SK-N-SH (cell line): ENCODE results near the gene OGDH. TPM values are rescaled to one million over a fixed set of nuclear protein-coding genes. Genes with fewer than 3 reads are reported as not detected.

Source experiments
- CTCF ChIA-PET: fragments of 300-600, 350-600 bp; formaldehyde crosslinking; extraction: SDS; loops from one replicate; lab custom pipeline; 2021; lab: Yijun Ruan, JAX
- POLR2A ChIA-PET: fragments of 350-600 bp; sonication (Branson Sonifier 250); formaldehyde crosslinking; extraction: SDS; loops from one replicate; lab custom pipeline; 2020; ENCODE audit warnings: antibody characterized with exemption, inconsistent platforms; lab: Yijun Ruan, JAX
- DNase-seq: peaks from one replicate; pipeline ENCODE4 v3.0.0; 2012
- H2AFZ ChIP-seq: fragments of 200-600 bp; sonication (generic); 2 replicates; pipeline ENCODE4 v1.8.1; 2016; ENCODE audit warnings: antibody characterized with exemption, mild to moderate bottlenecking, low read depth
- H3F3A ChIP-seq: fragments of 200-600 bp; sonication (generic); replicated peaks from 2 replicates; pipeline ENCODE3; 2016; ENCODE audit warnings: antibody characterized with exemption, mild to moderate bottlenecking; ENCODE audit not compliant: insufficient read depth
- H3K27ac ChIP-seq, 2 experiments: fragments of 200-500 bp in 1 of 2; fragments of 200-600 bp in 1 of 2; sonication (Bioruptor generic) in 1 of 2; sonication (generic), shearing (Covaris generic) in 1 of 2; 2 replicates each; pipeline versions ENCODE4 v1.5.1 to v1.6.1; 2014 to 2016; ENCODE audit warnings: low read depth in 2 of 2, inconsistent platforms in 1 of 2, low read length in 1 of 2, mild to moderate bottlenecking in 1 of 2, mixed read lengths in 1 of 2
- H3K27me3 ChIP-seq: fragments of 200-600 bp; sonication (generic), shearing (Covaris generic); 2 replicates; pipeline ENCODE4 v1.6.1; 2016; ENCODE audit warnings: mixed run types; ENCODE audit not compliant: insufficient read depth
- H3K36me3 ChIP-seq, 2 experiments: fragments of 200-500 bp in 1 of 2; fragments of 200-600 bp in 1 of 2; sonication (Bioruptor generic) in 1 of 2; sonication (generic) in 1 of 2; replicated peaks in 1 of 2; 2 replicates each; pipeline versions ENCODE3 to v1.5.1; 2014 to 2016; ENCODE audit warnings: low read length in 1 of 2, mild to moderate bottlenecking in 1 of 2; ENCODE audit not compliant: insufficient read depth in 2 of 2, control insufficient read depth in 1 of 2
- H3K4me1 ChIP-seq, 2 experiments: fragments of 200-500 bp in 1 of 2; fragments of 200-600 bp in 1 of 2; sonication (Bioruptor generic) in 1 of 2; sonication (generic), shearing (Covaris generic) in 1 of 2; 2 replicates each; pipeline versions ENCODE4 v1.5.1 to v1.6.1; 2014 to 2016; ENCODE audit warnings: low read depth in 1 of 2, low read length in 1 of 2, mixed run types in 1 of 2; ENCODE audit not compliant: insufficient read depth in 2 of 2, control insufficient read depth in 1 of 2
- H3K4me2 ChIP-seq: fragments of 200-600 bp; sonication (generic), shearing (Covaris generic); 2 replicates; pipeline ENCODE4 v1.6.1; 2017; ENCODE audit warnings: mixed run types
- H3K4me3 ChIP-seq, 2 experiments: fragments of 200-500 bp in 1 of 2; fragments of 200-600 bp in 1 of 2; sonication (Bioruptor generic) in 1 of 2; sonication (generic), shearing (Covaris generic) in 1 of 2; 2 replicates each; pipeline versions ENCODE4 v1.5.1 to v1.8.1; 2014 to 2016; ENCODE audit warnings: low read depth in 2 of 2, inconsistent platforms in 1 of 2, low read length in 1 of 2, mild to moderate bottlenecking in 1 of 2, mixed read lengths in 1 of 2, moderate library complexity in 1 of 2
- H3K79me2 ChIP-seq: fragments of 200-600 bp; sonication (generic); 2 replicates; pipeline ENCODE4 v1.8.1; 2017; ENCODE audit warnings: mild to moderate bottlenecking; ENCODE audit not compliant: insufficient read depth
- H3K9ac ChIP-seq: fragments of 200-600 bp; sonication (generic); 2 replicates; pipeline ENCODE4 v1.6.1; 2017; ENCODE audit warnings: mixed run types
- H3K9me2 ChIP-seq: fragments of 200-600 bp; sonication (generic); 2 replicates; pipeline ENCODE4 v1.6.1; 2017; ENCODE audit warnings: mixed run types
- H3K9me3 ChIP-seq: fragments of 200-600 bp; sonication (generic); 2 replicates; pipeline ENCODE4 v1.6.1; 2017; ENCODE audit warnings: mixed run types, mild to moderate bottlenecking, moderate library complexity
- H4K20me1 ChIP-seq: fragments of 200-600 bp; sonication (generic); 2 replicates; pipeline ENCODE4 v1.6.1; 2017; ENCODE audit warnings: mild to moderate bottlenecking, mixed run types; ENCODE audit not compliant: insufficient read depth
- CHD2 ChIP-seq: fragments of 150-350 bp; IDR thresholded peaks from 2 replicates; pipeline ENCODE4 v1.6.1; 2018; ENCODE audit warnings: low read length; ENCODE audit not compliant: partially characterized antibody
- ELF1 ChIP-seq: IDR thresholded peaks from 2 replicates; pipeline ENCODE4 v1.4.0; 2012
- EZH2phosphoT487 ChIP-seq: fragments of 200-600 bp; sonication (generic); IDR thresholded peaks from 2 replicates; pipeline ENCODE4 v1.6.1; 2017; ENCODE audit warnings: low read depth, mixed run types, mild to moderate bottlenecking, antibody characterized with exemption, moderate library complexity, borderline replicate concordance
- FOSL2 ChIP-seq: IDR thresholded peaks from 2 replicates; pipeline ENCODE4 v1.4.0; 2012; ENCODE audit warnings: low read depth, mild to moderate bottlenecking, moderate library complexity, borderline replicate concordance
- FOXJ3 ChIP-seq: sonication (generic); formaldehyde crosslinking; IDR thresholded peaks from 2 replicates; pipeline ENCODE4 v1.5.1; 2020; ENCODE audit warnings: mild to moderate bottlenecking, missing genetic modification reagents
- GABPA ChIP-seq: IDR thresholded peaks from 2 replicates; pipeline ENCODE4 v1.4.0; 2012; ENCODE audit warnings: low read depth, mild to moderate bottlenecking
- GATA2 ChIP-seq: sonication (generic); formaldehyde crosslinking; IDR thresholded peaks from 2 replicates; pipeline ENCODE4 v1.5.0; 2020; ENCODE audit warnings: mild to moderate bottlenecking, missing genetic modification reagents
- MEF2A ChIP-seq: IDR thresholded peaks from 2 replicates; pipeline ENCODE4 v1.4.0; 2012; ENCODE audit warnings: low read depth, borderline replicate concordance
- NRF1 ChIP-seq: IDR thresholded peaks from 2 replicates; pipeline ENCODE4 v1.6.1; 2012; ENCODE audit warnings: low read depth, mild to moderate bottlenecking, low read length
- POLR2AphosphoS5 ChIP-seq: IDR thresholded peaks from 2 replicates; pipeline ENCODE4 v1.6.1; 2012; ENCODE audit warnings: low read depth, low read length
- RAD21 ChIP-seq: IDR thresholded peaks from 2 replicates; pipeline ENCODE4 v1.6.1; 2012; ENCODE audit warnings: mild to moderate bottlenecking, low read length
- RCOR1 ChIP-seq: fragments of 150-350 bp; IDR thresholded peaks from 2 replicates; pipeline ENCODE4 v1.6.1; 2017; ENCODE audit warnings: antibody characterized with exemption, low read length
- RXRA ChIP-seq: IDR thresholded peaks from 2 replicates; pipeline ENCODE4 v1.4.0; 2012; ENCODE audit warnings: low read depth, mild to moderate bottlenecking, borderline replicate concordance
- SMC3 ChIP-seq: IDR thresholded peaks from 2 replicates; pipeline ENCODE4 v1.6.1; 2012; ENCODE audit warnings: low read depth, low read length, improper control_type of control experiment
- TCF12 ChIP-seq: IDR thresholded peaks from 2 replicates; pipeline ENCODE4 v1.4.0; 2012
- TEAD4 ChIP-seq: IDR thresholded peaks from 2 replicates; pipeline ENCODE4 v1.4.0; 2012; ENCODE audit warnings: mild to moderate bottlenecking, borderline replicate concordance; ENCODE audit not compliant: insufficient read depth
- WGBS: methylation state at CpG from one replicate; pipeline ENCODE4 v1.1.6; 2017; ENCODE audit warnings: low lambda C conversion rate; 5-methylcytosine and 5-hydroxymethylcytosine counted together
- polyA plus RNA-seq, 3 experiments: library from polyadenylated mRNA; depleted of rRNA; stranded (reverse); fragments of >200 nt; gene quantifications; 2 replicates each; pipeline ENCODE4 v1.2.3, GENCODE V29; 2012
- TF ChIP-seq, protein P1 (sequence below): fragments of 200-600 bp; sonication (generic); IDR thresholded peaks from 2 replicates; pipeline ENCODE4 v1.6.1; 2017; ENCODE audit warnings: antibody characterized with exemption, mild to moderate bottlenecking, moderate library complexity
- TF ChIP-seq, protein P2 (sequence below): IDR thresholded peaks from 2 replicates; pipeline ENCODE4 v1.4.0; 2012; ENCODE audit warnings: low read depth, borderline replicate concordance
- TF ChIP-seq, protein P3 (sequence below): IDR thresholded peaks from 2 replicates; pipeline ENCODE4 v1.4.0; 2012; ENCODE audit warnings: low read depth
- TF ChIP-seq, protein P4 (sequence below): fragments of 150-350 bp; IDR thresholded peaks from 2 replicates; pipeline ENCODE4 v1.6.1; 2016; ENCODE audit warnings: mild to moderate bottlenecking, low read depth, low read length

OGDH gene
- polyA plus RNA-seq, 1 of the 3 experiments (the other 2 are of a cell fraction) = 69.4 TPM

DNA sequence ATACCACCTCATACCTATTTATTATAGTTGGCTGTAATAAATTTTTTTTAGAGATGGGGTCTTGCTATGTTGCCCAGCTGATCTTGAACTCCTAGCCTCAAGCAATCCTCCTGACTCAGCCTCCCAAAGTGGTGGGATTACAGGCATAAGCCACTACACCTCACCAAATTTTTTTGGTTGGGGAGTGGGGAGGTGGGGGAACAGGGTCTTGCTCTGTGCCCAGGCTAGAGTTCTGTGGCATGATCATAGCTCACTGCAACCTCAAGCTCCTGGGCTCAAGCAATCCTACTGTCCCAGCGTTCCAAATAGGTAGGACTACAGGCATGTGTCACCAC lies 3.9 kb upstream of the OGDH start:
- WGBS = 0% methylated on average over 1 of the region's 1 CpG
- Histone ChIP-seq H3K36me3 (no peaks in the 10 kb centered on the region), H3K79me2 (peaks cover 6% of the 10 kb centered on the region), H3K4me2 (no peak overlapping the region), H3K4me1 (peaks cover 0 to 4% of the 10 kb centered on the region in 2 experiments; a peak in 1 of 4 replicates), H3K9me2 (no peaks in the 10 kb centered on the region), H3F3A (peaks cover 7% of the 10 kb centered on the region), H3K4me3 (no peak overlapping the region), H3K9ac (no peak overlapping the region), H4K20me1 (no peaks in the 10 kb centered on the region), H3K27ac (no peak overlapping the region), H3K27me3 (no peaks in the 10 kb centered on the region), H3K9me3 (no peaks in the 10 kb centered on the region), H2AFZ (no peak overlapping the region)
- TF ChIP-seq, protein P1, sequence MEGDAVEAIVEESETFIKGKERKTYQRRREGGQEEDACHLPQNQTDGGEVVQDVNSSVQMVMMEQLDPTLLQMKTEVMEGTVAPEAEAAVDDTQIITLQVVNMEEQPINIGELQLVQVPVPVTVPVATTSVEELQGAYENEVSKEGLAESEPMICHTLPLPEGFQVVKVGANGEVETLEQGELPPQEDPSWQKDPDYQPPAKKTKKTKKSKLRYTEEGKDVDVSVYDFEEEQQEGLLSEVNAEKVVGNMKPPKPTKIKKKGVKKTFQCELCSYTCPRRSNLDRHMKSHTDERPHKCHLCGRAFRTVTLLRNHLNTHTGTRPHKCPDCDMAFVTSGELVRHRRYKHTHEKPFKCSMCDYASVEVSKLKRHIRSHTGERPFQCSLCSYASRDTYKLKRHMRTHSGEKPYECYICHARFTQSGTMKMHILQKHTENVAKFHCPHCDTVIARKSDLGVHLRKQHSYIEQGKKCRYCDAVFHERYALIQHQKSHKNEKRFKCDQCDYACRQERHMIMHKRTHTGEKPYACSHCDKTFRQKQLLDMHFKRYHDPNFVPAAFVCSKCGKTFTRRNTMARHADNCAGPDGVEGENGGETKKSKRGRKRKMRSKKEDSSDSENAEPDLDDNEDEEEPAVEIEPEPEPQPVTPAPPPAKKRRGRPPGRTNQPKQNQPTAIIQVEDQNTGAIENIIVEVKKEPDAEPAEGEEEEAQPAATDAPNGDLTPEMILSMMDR = no peak
- TF ChIP-seq, protein P2, sequence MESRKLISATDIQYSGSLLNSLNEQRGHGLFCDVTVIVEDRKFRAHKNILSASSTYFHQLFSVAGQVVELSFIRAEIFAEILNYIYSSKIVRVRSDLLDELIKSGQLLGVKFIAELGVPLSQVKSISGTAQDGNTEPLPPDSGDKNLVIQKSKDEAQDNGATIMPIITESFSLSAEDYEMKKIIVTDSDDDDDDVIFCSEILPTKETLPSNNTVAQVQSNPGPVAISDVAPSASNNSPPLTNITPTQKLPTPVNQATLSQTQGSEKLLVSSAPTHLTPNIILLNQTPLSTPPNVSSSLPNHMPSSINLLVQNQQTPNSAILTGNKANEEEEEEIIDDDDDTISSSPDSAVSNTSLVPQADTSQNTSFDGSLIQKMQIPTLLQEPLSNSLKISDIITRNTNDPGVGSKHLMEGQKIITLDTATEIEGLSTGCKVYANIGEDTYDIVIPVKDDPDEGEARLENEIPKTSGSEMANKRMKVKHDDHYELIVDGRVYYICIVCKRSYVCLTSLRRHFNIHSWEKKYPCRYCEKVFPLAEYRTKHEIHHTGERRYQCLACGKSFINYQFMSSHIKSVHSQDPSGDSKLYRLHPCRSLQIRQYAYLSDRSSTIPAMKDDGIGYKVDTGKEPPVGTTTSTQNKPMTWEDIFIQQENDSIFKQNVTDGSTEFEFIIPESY = no peak
- no peak for TF ChIP-seq FOXJ3 (CRISPR knock-in tag)
- TF ChIP-seq MEF2A = no peak
- no peak for TF ChIP-seq SMC3
- TF ChIP-seq TEAD4 = no peak
- TF ChIP-seq, protein P3, sequence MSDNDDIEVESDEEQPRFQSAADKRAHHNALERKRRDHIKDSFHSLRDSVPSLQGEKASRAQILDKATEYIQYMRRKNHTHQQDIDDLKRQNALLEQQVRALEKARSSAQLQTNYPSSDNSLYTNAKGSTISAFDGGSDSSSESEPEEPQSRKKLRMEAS = no peak
- TF ChIP-seq RCOR1 = no peak
- TF ChIP-seq GATA2 (CRISPR knock-in tag) = no peak
- TF ChIP-seq EZH2phosphoT487 = no peak
- TF ChIP-seq RXRA = no peak
- no peak for TF ChIP-seq CHD2
- TF ChIP-seq, protein P4, sequence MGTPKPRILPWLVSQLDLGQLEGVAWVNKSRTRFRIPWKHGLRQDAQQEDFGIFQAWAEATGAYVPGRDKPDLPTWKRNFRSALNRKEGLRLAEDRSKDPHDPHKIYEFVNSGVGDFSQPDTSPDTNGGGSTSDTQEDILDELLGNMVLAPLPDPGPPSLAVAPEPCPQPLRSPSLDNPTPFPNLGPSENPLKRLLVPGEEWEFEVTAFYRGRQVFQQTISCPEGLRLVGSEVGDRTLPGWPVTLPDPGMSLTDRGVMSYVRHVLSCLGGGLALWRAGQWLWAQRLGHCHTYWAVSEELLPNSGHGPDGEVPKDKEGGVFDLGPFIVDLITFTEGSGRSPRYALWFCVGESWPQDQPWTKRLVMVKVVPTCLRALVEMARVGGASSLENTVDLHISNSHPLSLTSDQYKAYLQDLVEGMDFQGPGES = no peak
- no peak for TF ChIP-seq TCF12
- no peak for TF ChIP-seq GABPA
- no peak for TF ChIP-seq FOSL2
- TF ChIP-seq NRF1 = no peak
- no peak for TF ChIP-seq POLR2AphosphoS5
- TF ChIP-seq ELF1 = no peak
- TF ChIP-seq RAD21 = no peak
- no peak for DNase-seq
- POLR2A ChIA-PET = no interaction called here
- CTCF ChIA-PET = interaction anchor here (0.6 kb wide), 1 partner anchor 42 kb away, joined by 3 read pairs; no protein-coding TSS in a partner anchor
